GM18502 (cell line): ENCODE data around the gene DCTN1.
"Not testable (repeated sequence)": the region's sequence is repeated elsewhere in the genome, so short reads cannot be mapped to it uniquely, and the experiment has no call there.

Source experiments
- ATAC-seq: cut with Tn5 transposase; IDR thresholded peaks from one replicate; pipeline ENCODE4 v1.9.1; 2021; ENCODE audit warnings: mild to moderate bottlenecking; ENCODE audit not compliant: unreplicated experiment, poor library complexity

The DCTN1 gene

DNA sequence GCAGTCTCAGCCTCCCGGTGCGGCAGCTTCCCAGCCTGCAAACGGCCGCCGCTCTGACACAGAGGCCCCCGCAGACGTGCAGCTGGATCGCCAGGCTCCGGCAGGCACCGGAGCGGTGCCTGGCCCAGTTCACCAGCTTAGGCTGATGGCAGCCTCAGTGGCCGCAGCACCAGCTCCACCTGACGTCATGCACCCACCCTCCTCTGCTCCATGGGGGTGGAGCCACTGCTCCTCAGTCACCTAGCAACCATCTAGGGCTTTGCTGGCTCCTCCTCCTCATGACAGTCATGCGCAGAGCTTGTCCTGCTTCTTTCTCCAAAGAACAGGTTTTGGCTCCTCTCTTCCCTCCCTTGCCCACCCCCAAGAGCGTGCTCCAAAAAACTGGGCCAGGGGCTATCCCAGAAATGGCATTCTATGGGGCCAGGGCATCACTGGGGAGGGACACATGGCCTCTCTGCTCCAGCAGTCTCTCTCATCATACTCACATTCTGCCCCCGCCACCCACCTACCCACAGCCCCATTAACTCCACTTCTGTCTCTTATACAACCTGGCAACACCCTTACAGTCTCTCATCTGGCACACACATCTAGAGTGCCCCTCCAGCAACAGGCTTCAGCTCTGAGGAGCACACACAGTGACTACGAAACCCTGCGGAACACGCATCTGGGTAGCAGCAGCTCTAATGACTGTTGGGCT, 5.5 kb downstream of the DCTN1 start:
- ATAC-seq: no peak

DNA sequence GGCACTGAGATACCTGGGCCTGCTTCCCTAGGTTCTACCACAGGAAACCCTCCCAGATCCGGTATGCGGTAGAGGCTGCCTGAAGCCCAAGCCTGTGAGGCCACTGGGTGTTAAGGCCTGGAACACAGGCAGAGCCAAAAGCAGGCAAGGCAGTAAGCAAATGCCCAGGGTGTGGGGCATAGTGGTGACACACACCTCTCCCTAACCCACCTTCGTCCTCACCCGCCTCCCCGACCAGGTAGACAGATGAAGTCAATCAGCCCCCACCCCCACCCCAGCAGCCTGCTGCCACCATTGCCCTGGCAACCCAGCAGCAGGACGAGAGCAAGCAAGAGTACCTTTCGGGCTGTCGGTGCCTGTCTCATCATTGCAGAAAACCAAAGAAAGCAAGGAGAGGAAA, 6.1 kb downstream of the DCTN1 start:
- no peak for ATAC-seq

DNA sequence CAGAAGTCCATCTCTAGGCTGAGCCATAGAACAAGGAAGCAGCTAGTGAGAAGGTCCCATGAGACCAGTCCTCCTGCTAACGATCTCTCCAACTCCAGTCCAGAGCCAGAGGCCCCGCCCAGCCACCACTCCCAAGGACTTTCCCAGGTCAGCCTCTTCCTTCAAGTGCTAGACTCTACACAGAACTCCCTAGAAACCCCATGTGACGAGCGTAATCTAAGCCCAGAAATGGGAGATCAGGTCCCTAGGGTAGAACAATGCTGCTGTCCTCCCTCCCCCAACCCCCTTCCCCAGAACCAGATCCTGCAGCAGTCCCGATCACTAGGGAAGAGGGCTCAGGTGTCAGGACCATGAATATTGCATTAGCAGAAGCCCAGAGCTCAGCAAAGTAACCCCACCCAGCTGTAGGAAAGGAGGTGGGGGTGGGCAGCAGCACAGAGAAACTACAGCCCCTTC, 6.9 kb downstream of the DCTN1 start:
- no peak for ATAC-seq

DNA sequence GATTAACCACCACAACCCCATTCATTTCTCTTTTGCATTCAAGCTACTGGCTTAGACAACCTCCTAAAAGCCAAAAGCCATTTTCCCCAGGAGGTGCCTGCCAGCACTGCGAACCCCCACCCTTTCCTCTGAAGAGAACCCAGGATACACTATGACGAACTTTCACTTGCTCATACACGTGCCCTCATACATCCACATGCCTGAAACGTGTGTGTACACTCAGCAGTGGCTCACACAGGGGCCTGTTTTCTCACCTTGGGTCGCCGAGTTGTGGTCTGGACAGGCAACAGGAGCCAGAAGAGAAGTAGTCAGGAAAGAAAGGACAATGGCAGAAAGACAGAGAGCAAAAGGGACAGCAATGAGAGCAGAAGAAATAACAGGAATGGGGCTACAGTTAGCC, 7.4 kb downstream of the DCTN1 start:
- no peak for ATAC-seq

DNA sequence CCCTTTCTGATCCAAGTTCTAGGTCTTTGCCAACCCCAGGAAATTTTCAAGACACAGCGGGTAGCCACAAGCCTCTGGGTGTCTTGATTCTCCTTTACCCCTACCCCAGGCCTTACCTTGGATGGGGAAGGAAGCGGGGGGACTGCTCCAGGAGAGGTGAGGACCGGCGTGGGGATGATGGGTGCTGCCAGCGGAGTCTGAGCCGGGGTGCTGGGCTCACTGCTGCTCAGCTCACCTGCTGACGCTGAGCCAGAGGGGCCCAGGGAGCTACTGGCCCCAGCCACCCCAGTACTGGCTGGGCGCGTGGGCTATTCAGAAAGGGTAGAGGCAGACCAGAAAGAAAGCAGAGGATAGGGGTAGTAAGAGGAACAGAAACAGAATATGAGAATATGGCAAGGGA, 8.7 kb downstream of the DCTN1 start:
- no peak for ATAC-seq

GRCh38 chr2:74369976-74370375, 10.1 kb downstream of the DCTN1 start:
- no peak for ATAC-seq

GRCh38 chr2:74368499-74368898, 11.6 kb downstream of the DCTN1 start:
- no peak for ATAC-seq

GRCh38 chr2:74367789-74368188, 12.3 kb downstream of the DCTN1 start:
- ATAC-seq: no peak

GRCh38 chr2:74366036-74366435, 14.1 kb downstream of the DCTN1 start:
- no peak for ATAC-seq

- ATAC-seq: no peak
Measured at GRCh38 chr2:74364533-74365505, 15.3 kb downstream of the DCTN1 start.

- no peak for ATAC-seq
Measured at GRCh38 chr2:74361327-74361726, 18.8 kb downstream of the DCTN1 start.

DNA sequence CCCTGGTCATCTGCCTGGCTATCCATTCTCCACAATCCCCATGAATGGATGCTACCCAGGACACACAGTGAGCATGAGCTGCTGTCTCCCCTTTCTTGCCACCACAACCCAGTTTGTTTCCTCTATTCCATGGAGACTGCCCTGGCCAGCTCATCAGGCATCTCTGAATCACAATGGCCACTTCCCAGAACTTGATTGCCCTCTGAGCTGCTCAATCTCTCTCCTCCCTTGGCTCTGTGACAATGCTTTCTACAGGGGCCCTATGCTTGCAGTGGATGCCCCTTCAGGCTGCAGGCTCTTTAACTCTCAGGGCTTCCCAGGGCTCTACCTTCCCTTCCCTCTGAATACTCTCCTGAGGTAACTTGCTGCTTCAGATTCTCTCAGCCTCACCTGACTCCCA, 22.5 kb downstream of the DCTN1 start:
- ATAC-seq: no peak

DNA sequence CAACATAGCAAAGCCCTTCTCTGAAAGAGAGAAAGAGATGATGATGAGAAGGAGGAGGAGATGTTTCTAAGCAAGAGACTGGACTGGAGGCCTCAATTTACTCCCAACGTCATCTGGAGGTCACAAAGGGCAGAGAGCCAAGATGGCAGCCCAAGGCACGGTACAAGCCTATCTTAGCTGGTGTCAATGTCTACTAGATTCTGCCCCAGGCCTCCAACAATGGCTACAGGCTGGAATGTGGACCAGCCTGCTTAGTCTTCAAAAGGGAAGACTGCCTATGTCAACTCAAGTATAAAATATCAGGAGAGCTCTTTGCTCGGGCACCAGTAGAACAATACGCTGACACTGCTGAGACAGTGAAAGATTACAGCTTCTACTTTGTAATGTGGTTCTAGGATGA, 30.2 kb downstream of the DCTN1 start:
- ATAC-seq: no peak

GRCh38 chr2:74347742-74348141, 32.4 kb downstream of the DCTN1 start:
- no peak for ATAC-seq

GRCh38 chr2:74347303-74347702, 32.8 kb downstream of the DCTN1 start:
- ATAC-seq: no peak

GRCh38 chr2:74345272-74345943, 34.7 kb downstream of the DCTN1 start:
- ATAC-seq: no peak

- no peak for ATAC-seq
Measured at GRCh38 chr2:74343316-74343715, 36.8 kb downstream of the DCTN1 start, which contains the start of gene SLC4A5. TSS of gene SLC4A5 (minus strand) at chr2:74343416. CDS start at chr2:74315023, 28,393 bp downstream.

DNA sequence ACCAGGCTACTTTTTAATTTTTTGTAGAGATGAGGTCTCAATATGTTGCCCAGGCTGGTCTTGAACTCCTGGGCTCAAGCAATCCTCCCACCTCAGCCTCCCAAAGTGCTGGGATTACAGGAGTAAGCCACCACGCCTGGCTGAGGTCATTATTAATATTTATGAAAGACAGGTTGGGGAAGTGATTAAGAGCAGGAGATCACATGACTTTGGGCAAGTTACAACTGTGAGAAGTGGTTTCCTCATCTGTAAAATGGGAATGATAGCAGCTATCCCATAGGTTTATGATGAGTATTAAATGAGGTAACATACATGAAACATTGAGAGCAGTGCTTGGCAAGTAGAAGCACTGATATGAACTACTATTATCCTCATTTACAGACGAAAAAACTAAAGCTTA, 43.9 kb downstream of the DCTN1 start:
- ATAC-seq: not testable (repeated sequence)

- ATAC-seq: no peak
Measured at GRCh38 chr2:74334931-74335333, 45.2 kb downstream of the DCTN1 start.

GRCh38 chr2:74333896-74334586, 46.1 kb downstream of the DCTN1 start:
- no peak for ATAC-seq
